Mesodermal cell (in vitro differentiated cells): ENCODE measurements around the gene GTF3C5.
"Not testable (repeated sequence)": the region's sequence is repeated elsewhere in the genome, so short reads cannot be mapped to it uniquely, and the experiment has no call there.

Experiments used
- H3K27ac ChIP-seq: 2 replicates; pipeline ENCODE4 v1.7.0; 2013; ENCODE audit warnings: mild to moderate bottlenecking, low read depth, low read length, moderate library complexity; ENCODE audit not compliant: severe bottlenecking
- H3K36me3 ChIP-seq: 2 replicates; pipeline ENCODE4 v1.7.1; 2013; ENCODE audit warnings: mild to moderate bottlenecking, low read length, moderate library complexity; ENCODE audit not compliant: control insufficient read depth, insufficient read depth
- H3K4me1 ChIP-seq: one replicate; pipeline ENCODE4 v1.7.1; 2013; ENCODE audit warnings: mild to moderate bottlenecking, low read length; ENCODE audit not compliant: insufficient read depth, control insufficient read depth, poor library complexity, severe bottlenecking
- H3K4me3 ChIP-seq: 2 replicates; pipeline ENCODE4 v1.7.0; 2013; ENCODE audit warnings: low read length, control low read depth, mild to moderate bottlenecking; ENCODE audit not compliant: insufficient read depth, poor library complexity, severe bottlenecking; ENCODE audit errors: extremely low read depth
- H3K9me3 ChIP-seq: 2 replicates; pipeline ENCODE4 v1.7.1; 2013; ENCODE audit warnings: mild to moderate bottlenecking, low read length, moderate library complexity; ENCODE audit not compliant: control insufficient read depth
- WGBS, 2 experiments: methylation state at CpG; one replicate each; pipeline ENCODE4 v1.1.5; 2013; ENCODE audit warnings: missing lambda C conversion rate in 2 of 2; ENCODE audit not compliant: insufficient coverage in 2 of 2; 5-methylcytosine and 5-hydroxymethylcytosine counted together

The GTF3C5 gene

GRCh38 chr9:132989014-132989310, 41.8 kb upstream of the GTF3C5 start:
- no peaks in the 10 kb centered on the region for H3K36me3 ChIP-seq
- H3K4me3 ChIP-seq = no peak overlapping the region
- H3K27ac ChIP-seq = no peak overlapping the region
- peaks cover 16% of the 10 kb centered on the region for H3K4me1 ChIP-seq
- H3K9me3 ChIP-seq = no peaks in the 10 kb centered on the region
- 95 to 96% methylated on average over 13 of the region's 13 CpGs for WGBS, 2 experiments

DNA sequence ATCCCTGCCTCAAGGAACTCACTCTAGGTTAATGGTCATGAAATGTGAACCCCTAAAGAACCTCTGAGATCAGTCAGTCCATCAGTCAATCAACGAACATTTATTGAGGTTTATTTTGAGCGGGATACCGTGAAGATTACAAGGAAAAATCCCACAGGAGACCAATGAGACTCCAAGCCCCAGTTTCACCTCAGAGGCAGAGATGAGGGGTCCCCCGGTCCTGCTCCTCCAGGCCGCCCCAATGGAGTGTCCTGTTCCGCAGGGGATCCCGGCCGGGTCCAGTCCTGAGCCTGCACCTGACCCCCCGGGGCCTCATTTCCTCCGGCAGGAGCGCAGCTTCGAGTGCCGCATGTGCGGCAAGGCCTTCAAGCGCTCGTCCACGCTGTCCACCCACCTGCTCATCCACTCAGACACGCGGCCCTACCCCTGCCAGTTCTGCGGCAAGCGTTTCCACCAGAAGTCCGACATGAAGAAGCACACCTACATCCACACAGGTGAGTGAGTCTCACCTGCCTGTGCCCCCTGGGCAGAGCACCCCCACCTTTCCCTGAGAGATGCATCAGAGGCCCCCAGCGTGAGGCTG, 41.3 kb upstream of the GTF3C5 start:
- no peak overlapping the region for H3K27ac ChIP-seq
- WGBS, 2 experiments = 87 to 93% methylated on average over 17 to 20 of the region's 23 CpGs
- no peaks in the 10 kb centered on the region for H3K9me3 ChIP-seq
- no peaks in the 10 kb centered on the region for H3K36me3 ChIP-seq
- H3K4me3 ChIP-seq = no peak overlapping the region
- H3K4me1 ChIP-seq = peaks cover 18% of the 10 kb centered on the region

DNA sequence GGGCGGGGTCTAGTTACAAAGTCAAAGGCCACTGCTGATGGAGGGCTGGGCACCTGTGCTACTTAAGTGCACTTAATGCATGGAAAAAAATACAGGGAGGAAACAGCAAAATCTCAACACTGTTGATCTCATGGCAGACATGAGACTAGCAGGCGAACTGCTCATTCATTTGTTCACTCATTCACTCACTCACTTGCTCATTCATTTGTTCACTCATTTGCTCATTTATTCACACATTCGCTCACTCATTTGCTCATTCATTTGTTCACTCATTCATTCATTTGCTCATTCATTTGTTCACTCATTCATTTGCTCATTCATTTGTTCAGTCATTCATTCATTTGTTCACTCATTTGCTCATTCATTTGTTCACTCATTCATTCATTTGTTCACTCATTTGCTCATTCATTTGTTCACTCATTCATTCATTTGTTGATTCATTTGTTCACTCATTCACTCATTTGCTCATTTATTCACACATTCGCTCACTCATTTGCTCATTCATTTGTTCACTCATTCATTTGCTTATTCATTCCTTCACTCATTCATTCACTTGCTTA, 40.7 kb upstream of the GTF3C5 start:
- H3K9me3 ChIP-seq, H3K36me3 ChIP-seq, H3K4me3 ChIP-seq, H3K27ac ChIP-seq: not testable (repeated sequence)
- H3K4me1 ChIP-seq = peaks cover 19% of the 10 kb centered on the region
- WGBS, 2 experiments = 82 to 95% methylated on average over 3 to 4 of the region's 4 CpGs

GRCh38 chr9:132990781-132991180, 40.0 kb upstream of the GTF3C5 start:
- no peak overlapping the region for H3K4me3 ChIP-seq
- WGBS, 2 experiments = 96 to 99% methylated on average over 14 of the region's 14 CpGs
- H3K4me1 ChIP-seq = peaks cover 19% of the 10 kb centered on the region
- H3K9me3 ChIP-seq = no peaks in the 10 kb centered on the region
- H3K36me3 ChIP-seq = no peaks in the 10 kb centered on the region
- H3K27ac ChIP-seq = no peak overlapping the region

DNA sequence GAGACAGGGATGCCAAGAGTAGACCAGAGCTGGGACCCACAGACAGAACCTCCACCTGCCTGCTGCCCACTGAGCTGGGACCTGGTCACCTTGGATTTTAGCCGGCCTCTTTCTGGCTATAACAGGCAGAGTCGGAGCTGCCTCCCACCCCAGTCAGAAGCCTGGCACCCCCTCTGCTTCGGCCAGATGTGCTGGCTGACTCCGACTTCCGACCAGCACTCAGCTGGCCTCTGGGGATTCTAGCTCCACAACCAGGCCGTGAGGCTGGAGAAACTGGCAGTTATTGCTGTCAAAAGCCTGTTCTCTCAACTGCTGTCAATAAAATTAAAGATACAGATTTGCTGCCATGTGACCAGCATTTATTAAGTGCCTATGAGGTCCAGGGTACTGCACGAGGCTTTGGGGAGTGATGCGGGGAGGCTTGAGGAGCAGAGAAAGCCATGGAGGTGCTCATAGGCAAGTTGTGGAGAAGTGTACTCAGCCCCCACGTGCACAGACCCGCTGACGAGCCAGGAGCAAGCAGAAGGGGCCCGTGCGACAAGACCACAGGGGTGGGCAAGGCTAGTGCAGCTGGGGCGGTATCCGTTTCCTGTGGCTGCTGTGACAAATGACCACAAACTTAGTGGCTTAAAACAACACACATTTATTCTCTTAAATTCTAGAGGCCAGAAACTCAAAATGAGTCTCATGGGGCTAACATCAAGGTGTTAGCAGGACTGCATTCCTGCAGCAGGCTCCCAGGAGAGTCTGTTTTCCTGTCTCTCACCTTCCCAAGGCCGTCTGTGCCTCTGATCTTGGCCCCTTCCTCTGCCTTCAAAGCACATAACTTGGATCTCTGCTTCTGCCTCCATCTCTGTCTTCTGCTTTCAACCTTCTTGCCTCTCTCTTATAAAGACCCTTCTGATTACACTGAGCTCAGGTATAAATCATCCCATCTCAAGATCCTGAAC, 39.2 kb upstream of the GTF3C5 start:
- WGBS, 2 experiments = 72 to 78% methylated on average over 14 to 16 of the region's 16 CpGs

DNA sequence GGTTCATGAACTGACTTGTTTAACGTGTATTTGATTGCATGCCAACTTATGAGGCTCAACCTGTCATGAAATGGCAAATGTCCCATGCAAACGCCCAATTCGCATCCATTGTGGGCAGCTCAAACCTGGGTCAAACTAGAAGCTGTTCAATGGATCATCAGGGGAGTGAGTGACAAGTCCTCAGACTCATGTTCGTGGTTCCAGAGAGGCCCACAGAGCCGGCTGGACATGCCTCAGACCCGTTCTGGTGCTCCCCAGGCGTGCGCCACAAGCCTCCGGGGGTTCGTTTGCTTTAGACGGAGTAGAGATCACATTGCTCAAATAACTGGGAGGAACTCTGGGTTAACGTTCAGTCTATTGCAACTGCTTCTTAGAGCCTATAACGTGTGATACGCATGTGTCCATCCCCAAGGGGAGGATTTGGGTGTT, 37.3 kb upstream of the GTF3C5 start:
- Histone ChIP-seq H3K9me3 (no peaks in the 10 kb centered on the region), H3K4me1 (peaks cover 19% of the 10 kb centered on the region), H3K36me3 (no peaks in the 10 kb centered on the region), H3K4me3 (no peak overlapping the region), H3K27ac (no peak overlapping the region)
- 88 to 91% methylated on average over 14 of the region's 14 CpGs for WGBS, 2 experiments

More for the DNA sequence above, 39.2 kb upstream of the GTF3C5 start:
- peaks cover 19% of the 10 kb centered on the region for H3K4me1 ChIP-seq
- H3K9me3 ChIP-seq = no peaks in the 10 kb centered on the region
- no peak overlapping the region for H3K27ac ChIP-seq
- no peaks in the 10 kb centered on the region for H3K36me3 ChIP-seq
- H3K4me3 ChIP-seq = no peak overlapping the region

GRCh38 chr9:132994410-132995120, 36.2 kb upstream of the GTF3C5 start:
- Histone ChIP-seq H3K4me3 (no peak overlapping the region), H3K9me3 (no peaks in the 10 kb centered on the region), H3K36me3 (no peaks in the 10 kb centered on the region), H3K4me1 (peaks cover 19% of the 10 kb centered on the region), H3K27ac (no peak overlapping the region)
- 51 to 74% methylated on average over 7 to 11 of the region's 13 CpGs for WGBS, 2 experiments

- H3K27ac ChIP-seq = no peak overlapping the region
- H3K36me3 ChIP-seq = no peaks in the 10 kb centered on the region
- WGBS, 2 experiments = 88 to 95% methylated on average over 6 of the region's 6 CpGs
- peaks cover 19% of the 10 kb centered on the region for H3K4me1 ChIP-seq
- no peaks in the 10 kb centered on the region for H3K9me3 ChIP-seq
- H3K4me3 ChIP-seq = no peak overlapping the region
Observed at GRCh38 chr9:132995121-132995420, 35.7 kb upstream of the GTF3C5 start.

DNA sequence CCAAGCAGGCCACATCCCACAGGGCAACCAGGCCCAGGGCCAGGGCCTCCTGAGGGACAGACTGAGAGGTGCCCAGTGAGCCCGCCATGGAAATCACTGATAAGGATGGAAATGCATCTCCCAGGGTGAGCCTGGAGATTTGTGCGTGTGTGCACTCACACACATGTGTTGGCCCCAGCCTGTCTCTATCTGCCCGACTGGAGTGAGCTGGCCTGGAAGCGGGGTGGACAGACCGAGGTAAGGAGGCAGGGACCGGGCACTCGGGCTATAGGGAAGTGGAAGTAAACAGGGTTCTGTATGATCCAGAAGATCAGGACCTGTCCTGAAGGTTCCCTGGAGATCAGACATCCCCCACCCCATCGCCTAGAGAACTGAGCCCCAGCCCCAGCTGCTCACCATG, 34.9 kb upstream of the GTF3C5 start:
- no peak overlapping the region for H3K4me3 ChIP-seq

DNA sequence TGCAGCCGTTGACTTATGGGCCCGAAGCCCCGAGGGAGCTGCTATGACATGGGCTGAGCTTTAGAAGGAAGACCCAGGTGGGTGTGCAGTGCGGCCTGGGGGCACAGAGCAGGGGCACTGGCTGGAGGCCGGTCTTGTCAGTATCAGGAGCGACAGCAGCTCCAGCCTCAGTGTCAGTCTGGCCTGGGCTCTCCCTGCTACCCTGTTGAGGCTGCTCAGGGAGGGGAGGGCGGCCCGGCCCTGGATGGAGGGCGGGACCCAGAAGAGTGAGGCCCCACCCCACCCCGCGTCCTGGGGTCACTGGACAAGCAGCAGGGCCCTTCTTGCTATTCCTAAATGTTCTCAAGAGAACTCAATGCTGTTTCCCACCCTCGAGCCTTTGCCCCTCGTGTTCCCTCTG, 34.3 kb upstream of the GTF3C5 start:
- Histone ChIP-seq H3K4me3 (no peak overlapping the region), H3K36me3 (no peaks in the 10 kb centered on the region), H3K27ac (no peak overlapping the region), H3K9me3 (no peaks in the 10 kb centered on the region), H3K4me1 (peaks cover 19% of the 10 kb centered on the region)
- 75 to 78% methylated on average over 9 to 10 of the region's 13 CpGs for WGBS, 2 experiments

More for the DNA sequence above, 34.9 kb upstream of the GTF3C5 start:
- Histone ChIP-seq H3K36me3 (no peaks in the 10 kb centered on the region), H3K9me3 (no peaks in the 10 kb centered on the region), H3K27ac (no peak overlapping the region), H3K4me1 (peaks cover 19% of the 10 kb centered on the region)
- 89 to 93% methylated on average over 3 to 5 of the region's 8 CpGs for WGBS, 2 experiments
